Measurements from ENCODE around the gene FAM13C.
A peak's percentile ranks its signal among the peaks of the same experiment; 100 is the strongest.
"Not testable (repeated sequence)": the region's sequence is repeated elsewhere in the genome, so short reads cannot be mapped to it uniquely, and the experiment has no call there.

FAM13C gene

DNA sequence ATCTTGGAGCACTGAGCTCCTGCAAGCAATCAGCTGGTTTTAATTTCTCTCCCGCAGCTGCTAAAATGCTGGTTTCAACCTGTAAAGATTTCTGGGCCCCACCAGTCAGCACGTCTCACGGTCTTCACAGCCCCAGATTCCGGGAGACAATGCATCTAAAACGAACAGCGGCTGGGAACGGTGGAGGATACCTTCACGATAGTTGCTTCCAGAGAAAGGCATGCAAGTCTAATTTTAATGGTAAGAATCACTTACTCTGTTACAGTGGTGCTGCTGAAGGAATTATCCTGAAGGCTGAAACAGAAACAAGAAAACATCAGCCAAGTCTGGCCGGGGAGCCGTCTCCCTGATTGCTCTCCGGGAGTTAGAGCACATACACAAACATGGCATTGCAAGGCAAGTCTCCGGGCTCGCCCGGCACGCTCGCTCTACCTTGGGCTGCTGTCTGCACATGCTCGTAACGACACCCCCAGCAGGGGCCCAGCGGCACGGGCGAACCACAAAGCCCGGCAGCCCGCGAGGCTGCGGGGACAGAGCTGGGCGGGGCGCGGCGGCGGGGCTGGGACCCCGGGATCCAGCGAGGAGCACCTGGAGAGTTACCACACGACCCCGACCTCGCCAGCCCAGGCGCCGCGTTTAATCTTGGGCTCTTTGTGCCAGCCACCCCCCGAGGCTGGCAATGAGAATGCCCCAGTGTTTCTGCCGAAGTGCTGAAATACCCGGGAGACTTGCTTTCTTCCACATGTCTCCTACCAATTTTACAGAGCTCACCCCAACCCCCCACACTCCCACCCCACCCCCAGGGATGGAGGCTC is at the start of gene FAM13C:
Gene FAM13C (minus strand): TSS at position 406 of the 815 bp plus-strand sequence. CDS start 89 bp downstream, at position 317.
- peak; percentile 38 for DNase-seq

DNA sequence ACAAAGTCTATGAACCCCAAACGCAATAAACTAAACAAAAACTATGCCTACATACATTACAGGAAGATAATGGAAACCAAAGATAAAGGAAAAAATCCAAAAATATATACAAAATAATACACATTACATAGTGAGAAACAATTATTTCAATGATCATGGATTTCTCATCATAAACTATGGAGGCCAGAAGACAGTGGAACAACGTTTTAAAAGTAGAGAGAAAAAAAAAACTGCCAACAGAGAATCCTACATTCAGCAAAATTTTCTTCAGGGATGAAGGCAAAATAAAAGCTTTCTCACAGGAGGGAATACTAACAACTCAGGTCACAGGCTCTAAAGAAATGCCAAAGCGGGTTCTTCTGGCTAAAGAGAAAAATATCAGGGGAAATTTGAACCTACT is 42.9 kb upstream of the FAM13C start:
- no peak for DNase-seq

DNA sequence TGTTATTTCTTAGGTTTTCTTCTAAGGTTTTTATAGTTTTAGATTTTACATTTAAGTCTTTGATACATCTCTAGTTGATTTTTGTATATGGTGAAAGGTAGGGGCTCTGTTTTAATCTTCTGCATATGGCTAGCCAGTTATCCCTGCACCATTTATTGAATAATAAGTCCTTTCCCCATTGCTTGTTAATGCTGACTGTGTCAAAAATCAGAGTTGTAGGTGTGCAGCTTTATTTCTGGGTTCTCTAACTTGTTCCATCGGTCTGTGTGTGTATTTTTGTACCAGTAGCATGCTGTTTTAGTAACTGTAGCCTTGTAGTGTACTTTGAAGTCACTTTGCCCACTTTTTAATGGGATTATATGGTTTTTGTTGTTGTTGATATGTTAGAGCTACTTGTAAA is 37.9 kb upstream of the FAM13C start:
- no peak for DNase-seq

DNA sequence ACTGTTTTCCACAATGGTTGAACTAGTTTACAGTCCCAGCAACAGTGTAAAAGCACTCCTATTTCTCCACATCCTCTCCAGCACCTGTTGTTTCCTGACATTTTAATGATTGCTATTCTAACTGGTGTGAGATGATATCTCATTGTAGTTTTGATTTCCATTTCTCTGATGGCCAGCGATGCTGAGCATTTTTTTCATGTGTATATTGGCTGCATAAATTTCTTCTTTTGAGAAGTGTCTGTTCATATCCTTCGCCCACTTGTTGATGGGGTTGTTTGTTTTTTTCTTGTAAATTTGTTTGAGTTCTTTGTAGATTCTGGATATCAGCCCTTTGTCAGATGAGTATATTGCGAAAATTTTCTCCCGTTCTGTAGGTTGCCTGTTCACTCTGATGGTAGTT is 37.0 kb upstream of the FAM13C start:
- DNase-seq, result not testable (repeated sequence)

DNA sequence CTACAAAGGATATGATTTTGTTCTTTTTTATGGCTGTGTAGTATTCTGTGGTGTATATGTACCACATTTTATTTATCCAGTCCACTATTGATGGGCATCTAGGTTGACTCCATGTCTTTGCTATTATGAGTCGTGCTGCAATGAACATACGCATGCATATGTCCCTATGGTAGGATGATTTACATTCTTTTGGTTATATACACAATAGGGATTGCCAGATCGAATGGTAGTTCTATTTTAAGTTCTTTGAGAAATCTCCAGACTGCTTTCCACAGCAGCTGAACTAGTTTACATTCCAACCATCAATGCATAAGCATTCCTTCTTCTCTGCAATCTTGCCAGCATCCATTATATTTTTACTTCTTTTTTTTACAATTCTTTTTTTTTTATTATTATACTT is 35.6 kb upstream of the FAM13C start:
- DNase-seq, result no peak

DNA sequence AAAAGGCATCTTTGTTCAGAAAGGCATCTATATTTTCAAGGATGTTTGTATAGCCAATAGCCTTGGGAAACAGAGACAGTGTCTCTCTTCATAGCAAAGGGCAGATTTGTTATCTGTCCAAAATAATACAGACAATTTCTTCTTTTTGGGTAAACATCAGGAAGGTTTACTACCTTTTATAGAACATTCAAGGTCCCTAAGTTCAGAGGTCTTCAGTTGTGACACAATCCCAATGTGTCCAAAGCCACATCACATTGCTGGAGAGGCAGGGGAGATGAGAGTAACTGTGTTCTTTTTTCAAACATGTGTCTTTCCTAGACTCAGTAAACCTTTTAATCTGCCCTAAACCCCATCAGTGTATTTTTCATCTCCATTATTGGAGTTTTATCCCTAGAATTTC is 33.6 kb upstream of the FAM13C start:
- DNase-seq, result no peak

DNA sequence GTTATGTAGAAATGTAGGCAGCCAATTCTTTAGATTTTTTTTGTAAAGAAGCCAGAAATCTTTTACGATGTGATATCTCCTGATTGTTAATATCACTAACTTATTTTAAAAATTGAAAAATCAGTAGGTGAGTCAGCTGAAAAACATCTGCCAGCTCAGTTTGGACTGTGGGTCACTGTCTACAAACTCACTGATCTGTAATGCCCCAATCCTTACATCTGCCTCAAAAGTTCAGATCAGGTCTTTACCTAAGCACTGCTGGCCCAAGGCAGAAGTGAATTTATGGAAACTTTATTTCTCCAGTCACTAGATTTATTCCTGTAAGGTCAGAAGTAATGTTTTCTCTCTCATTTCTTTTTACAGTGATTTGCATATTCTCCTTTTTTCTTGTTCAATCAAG is 31.0 kb upstream of the FAM13C start:
- no peak for DNase-seq

DNA sequence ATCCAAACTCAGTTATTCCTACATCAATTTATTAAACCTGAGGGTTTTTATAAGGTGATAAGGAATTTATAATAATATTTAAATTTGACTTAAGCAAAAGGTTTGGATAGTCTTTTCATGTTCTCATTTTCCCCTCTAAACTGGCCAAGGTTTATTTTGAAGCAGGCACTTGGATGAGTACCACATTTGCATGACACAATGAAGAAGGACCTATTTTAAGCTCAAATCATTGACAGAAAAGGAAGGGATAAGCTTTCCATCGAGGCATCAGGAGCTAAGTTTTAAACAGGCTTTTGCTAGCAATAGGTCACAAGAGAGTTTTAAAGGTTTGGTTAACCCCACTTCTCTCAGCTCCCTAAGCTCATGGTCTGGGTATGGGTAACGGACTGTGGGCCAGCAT is 28.7 kb upstream of the FAM13C start:
- no peak for DNase-seq

DNA sequence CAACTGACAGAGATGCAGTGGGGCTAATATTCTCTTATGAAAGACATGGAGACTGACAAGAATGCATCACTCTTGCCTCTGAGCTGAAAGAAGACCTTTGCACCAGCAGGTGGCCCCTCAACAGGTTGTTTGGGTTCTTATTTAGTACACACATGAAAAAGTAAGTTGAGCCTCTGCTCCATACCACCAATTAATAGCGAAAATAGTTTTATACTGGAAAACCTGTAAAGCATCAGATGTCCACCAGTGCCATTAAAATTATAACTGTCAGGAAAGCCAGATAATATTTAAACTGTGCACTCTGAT is 26.3 kb upstream of the FAM13C start:
- DNase-seq, result no peak

DNA sequence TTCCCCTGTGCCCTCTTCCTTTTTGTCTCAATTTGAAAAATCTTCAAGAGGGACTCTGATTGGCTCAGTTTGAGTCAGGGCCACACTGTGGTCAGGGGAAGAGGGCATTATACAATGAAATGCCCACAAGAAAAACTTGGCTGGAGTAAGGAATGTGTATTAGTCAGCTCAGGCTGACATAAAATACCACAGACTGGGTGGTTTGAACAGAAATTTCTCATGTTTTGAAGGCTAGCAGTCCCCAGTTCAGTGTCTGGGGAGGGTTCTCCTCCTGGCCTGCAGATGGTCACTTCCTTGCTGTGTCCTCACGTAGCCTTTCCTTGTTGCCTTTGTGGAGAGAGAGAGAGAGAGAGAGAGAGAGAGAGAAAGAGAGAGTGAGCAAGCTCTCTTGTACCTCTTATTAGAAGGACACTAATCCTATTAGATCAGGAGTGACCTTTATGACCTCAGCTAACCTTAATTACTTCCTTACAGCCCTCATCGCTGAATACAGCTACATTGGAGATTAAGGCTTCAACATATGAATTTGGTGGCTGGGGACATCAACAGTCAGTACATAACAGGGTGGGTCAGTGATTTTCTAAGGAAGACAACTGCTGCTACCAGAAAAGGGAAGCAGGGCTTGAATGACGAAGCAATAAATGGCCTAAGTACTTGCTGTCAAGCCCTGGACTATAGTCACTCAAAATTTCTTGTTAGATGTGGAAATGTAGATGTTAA is 25.8 kb upstream of the FAM13C start:
- no peak for DNase-seq

DNA sequence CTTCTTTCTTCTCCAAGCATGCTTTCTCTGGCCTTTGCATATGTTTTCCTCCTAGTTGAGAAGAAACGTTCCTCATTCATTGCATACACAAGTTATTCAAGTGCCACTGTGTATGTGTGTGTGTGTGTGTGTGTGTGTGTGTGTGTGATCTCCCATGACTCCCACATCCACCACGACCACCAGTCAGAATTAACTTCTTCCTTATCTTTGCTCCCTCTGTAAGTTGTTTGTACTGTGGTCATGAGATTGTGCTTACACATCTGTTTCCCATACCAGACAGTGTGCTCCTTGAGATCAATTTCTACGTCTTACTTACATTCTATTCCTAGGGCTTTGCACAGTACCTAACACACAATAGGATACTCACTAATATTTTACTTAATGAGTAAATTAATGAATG is 22.4 kb upstream of the FAM13C start:
- no peak for DNase-seq

DNA sequence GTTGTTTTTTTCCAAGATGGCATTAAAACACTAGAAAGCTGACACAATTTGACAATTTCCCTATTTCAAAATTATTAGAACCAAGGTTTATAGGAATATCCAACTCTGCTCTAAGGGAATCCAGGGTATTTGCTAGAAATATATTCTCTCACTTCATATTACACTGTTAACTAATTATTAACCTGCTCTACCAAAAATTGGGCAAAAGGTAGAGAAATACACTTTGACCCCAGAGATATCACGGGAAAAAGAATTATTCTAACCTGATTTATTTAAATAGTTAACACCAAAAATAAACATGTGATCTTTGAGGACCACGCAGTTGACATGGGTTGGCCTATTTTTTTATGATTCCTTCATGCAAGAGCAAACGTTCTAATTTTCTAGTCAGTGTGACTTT is 21.6 kb upstream of the FAM13C start:
- DNase-seq, result no peak

DNA sequence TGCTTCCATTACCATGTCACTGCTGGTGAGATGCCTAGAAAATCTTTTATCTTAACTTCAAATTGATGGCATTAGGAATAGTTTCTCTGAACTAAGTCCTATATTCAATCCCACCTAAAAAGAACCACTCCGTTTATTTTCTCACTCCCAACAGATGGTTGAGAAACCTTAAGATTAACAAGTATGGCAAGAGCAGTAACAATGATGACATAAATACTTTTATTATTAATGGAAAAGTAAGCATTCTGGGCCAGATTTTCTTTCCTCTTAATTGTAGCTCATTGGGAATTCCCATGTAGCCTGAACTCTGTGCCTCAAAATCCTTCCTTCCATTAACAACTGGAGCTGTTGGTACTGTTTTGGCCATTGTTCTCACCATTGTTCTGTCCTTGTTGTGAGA is 21.1 kb upstream of the FAM13C start:
- no peak for DNase-seq

DNA sequence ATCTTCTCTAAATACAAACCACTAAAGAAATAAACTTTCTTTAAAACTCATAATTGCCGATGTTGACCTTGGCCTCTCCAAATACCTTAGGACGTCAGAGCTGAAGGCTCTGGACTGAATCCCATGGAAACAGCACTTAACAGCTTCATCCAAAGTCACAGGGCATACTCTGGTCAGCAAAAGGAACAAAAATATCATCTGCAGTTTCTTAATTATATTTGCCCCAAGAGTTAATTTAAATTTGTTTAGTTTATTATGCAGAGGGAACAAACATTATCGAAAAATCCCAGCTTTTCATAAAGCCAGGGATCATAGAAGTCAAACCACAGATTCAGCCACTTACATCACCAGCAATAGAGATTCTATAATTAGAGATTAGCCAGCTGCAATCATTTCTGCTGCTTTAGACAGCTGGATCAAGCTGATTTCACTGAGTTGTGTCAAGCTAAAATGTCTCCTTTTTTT is 20.5 kb upstream of the FAM13C start:
- DNase-seq, result no peak

DNA sequence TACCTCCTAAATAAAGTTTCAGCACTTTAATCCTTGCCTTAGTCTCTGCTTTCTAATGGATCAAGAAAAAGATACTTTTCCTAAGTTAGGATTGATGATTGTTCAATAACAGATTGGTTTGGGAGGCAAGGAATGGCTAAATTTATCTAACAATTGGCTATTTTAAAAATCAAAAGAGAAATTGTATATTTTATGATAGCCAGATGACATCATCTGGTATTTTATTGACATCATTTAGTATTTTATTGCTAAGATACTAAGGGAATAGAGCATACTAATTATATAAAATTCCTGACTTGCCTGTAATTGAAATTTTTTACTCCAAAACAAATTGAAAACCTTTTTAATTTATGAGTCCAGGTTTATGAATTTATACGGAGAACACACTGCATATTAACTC is 19.3 kb upstream of the FAM13C start:
- no peak for DNase-seq

DNA sequence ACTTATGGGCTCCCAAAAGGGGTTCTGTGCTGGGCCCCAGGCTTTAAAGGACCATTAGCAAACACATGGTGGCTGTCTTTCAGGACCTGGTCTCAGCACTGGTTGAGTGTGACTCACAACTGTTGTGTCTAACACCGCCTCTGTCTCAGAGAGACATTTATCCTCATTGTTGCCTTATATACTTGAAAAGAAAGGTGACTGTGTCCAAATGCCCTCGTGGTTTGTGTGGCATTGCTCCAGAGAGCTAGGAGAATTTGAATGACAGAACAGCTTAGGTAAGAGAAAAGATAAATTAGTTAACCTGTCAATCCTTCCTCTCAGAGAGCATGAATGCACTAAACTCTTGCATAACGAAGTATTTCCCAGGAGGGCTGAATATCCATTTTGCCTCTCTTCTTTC is 14.5 kb upstream of the FAM13C start:
- no peak for DNase-seq

DNA sequence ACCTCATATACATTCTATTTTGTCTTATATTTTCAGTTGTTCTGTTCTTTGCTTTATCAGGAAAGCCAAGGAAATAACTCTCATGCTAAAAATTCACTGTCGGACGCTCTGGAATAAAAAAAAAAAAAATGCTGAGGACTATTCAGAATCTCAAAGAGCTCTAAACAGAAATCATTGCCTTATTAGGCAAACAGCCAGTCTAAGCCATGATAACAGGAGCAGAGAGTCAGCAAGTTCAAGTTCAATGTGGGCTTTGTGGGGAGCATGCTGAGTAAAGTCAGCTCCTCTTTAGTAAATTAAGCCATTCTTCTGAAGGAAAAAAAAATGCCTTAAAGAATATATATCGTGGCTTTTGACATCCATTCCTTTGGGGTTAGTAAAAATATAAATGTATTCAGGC is 13.6 kb upstream of the FAM13C start:
- DNase-seq, result no peak

DNA sequence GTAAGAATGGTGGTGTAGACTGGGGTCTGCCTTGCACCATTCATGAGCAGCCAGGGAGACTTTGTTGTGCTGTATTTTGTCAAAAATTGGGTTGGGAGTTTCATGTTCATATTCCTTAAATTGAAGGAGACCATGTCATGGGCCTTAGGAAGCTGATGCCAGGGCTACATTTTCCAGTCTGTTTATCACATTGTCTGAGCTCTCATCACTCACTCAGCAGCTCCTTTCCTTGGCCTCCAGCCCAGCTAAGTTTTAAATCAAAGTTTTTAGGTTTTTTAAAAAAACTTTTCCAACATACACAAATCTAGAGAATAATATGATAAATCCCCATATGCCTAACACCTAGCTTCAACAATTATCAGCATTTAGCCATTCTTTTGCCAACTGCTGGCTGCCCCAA is 12.6 kb upstream of the FAM13C start:
- no peak for DNase-seq

DNA sequence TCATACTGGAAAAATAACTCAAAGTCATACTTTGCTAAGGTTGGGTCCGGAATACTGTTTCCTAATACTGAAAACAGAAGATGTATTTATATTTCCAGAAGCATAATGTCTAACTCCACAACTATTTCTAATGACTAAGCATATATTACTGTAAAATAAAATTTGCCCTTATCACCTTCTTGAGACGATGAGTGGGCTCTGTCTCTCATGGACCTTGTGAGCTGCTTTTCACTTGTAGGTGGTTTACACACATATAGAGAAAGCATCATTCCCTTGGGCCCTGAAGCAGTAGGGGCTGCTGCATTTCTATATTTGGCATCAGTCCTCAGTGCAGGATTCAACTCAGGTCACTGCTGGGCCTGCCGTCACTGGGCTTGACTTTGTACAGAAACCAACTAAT is 10.7 kb upstream of the FAM13C start:
- no peak for DNase-seq

DNA sequence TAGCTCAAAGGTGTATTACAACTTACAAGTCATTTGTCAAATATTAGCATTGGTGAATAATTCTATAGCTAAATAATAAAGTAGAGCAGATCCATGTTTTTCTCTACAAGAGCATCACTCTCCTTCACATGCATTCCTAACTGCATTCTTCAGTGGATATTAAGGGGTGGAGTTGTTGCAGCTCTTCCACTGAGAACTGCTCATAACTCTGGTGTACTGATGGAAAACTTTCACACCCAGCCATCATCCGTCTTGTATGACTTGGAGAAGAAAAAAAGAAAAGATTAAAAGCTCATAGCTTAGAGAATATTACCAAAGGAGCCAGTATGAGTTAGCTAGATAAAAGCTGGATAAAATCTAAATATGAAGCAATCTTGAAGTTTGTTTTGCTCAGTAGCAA is 10.2 kb upstream of the FAM13C start:
- no peak for DNase-seq

DNA sequence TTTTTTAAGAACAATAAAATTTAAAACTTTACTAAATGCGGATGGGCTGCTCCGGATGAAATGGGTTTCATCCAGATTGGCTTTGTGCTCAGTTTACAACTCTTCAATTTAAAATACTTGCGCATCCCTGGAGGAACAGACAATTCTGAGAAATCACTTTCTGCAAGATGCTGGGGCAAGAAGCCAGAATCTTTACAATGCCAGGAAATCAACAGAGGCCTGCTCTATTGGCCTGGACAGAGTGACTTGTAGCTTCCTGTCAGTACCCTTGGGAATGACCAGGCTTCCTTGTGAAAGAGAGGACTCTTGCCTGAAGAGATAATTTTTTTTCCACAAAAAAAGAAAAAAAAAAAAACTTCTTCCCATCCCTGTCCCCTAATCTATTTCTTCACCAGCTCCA is 3.9 kb upstream of the FAM13C start:
- DNase-seq, result no peak

DNA sequence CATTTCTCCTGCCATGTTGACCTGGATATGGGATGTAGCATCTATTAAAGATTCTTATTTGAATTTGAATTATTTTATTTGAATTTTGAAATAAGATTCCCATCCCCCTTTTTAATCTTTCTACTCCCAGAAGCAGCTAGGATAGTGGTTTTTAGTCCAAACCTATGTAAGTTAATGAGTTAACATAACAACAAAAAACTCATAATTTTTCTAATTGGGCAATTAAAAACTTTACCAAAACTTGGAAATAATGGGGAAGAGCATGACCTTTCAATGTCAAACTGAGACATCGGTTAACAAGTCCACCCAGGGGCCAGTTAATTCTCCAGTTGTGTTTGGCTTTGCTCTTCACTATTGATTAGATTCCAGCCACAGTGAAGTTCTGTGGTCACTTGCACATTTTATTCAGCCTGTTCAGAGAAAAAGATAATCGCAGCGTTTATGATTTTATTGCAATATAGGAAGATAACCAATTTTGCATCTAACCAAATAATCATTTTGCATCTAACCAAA is 1.2 kb upstream of the FAM13C start:
- no peak for DNase-seq

DNA sequence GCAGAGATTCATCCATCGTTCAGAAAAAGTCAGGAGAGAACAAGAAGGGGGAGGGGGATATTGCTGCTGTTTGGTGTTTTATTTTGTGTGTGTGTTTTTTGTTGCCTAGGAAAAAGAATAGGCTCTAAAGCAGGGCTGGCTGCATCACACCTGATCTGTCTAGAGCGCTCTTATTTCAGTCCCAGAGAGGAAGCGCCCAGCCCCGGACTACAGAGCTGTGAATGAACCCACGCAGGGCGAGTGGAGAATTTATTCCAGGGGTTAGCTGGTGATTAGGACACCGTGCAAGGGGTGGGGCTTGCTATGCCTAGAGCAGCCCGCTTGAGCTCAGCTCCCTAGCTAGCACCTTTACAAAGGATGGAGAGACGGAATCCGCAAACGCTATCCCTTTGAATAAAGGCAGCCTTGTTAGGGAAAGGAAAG is 621 bp upstream of the FAM13C start:
- peak; percentile 39 for DNase-seq

DNA sequence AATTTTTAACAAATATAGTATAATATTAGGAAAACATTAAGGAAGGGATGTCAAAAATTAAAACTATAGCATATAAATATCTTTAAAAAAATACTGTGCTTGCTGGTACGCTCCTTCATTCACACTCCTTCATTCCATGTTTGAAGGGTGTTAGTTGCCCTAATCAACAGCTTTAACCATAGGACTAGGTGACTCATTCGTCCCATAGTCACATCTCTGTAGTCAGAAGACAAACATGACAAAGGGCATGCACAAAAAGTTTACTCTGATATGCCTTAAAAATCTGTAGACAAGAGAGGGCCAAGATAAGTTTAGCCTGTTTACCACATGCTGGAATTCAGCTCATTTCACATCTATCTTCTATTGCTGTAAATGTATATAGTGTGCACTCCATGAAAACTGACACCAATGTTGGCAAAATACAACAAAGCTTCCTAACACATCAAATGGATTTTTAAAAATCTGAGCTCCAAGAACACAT is 646 bp downstream of the FAM13C start:
- DNase-seq, result no peak

Data from NCI-H1436 (cell line).